T-helper 2 cell treated with Interferon-gamma antibody and Interleukin-4, amounts not matched to agents 100 ng/mL and 5 ng/mL, for 36 hours (primary cell): ENCODE measurements around the gene POLDIP2. TPM values are rescaled to one million over a fixed set of nuclear protein-coding genes. Genes with fewer than 3 reads are reported as not detected.

Experiments
- intact Hi-C: fragments of 100-400 bp; cut with micrococcal nuclease; formaldehyde crosslinking; loops from one replicate; pipeline ENCODE4 v1.15.1; 2023
- total RNA-seq: library from RNA; stranded (reverse); gene quantifications from 2 replicates; pipeline ENCODE4 v1.2.3, GENCODE V29; 2022

POLDIP2 gene
- total RNA-seq, 1 donor from 2014 or later: 70.2 TPM

DNA sequence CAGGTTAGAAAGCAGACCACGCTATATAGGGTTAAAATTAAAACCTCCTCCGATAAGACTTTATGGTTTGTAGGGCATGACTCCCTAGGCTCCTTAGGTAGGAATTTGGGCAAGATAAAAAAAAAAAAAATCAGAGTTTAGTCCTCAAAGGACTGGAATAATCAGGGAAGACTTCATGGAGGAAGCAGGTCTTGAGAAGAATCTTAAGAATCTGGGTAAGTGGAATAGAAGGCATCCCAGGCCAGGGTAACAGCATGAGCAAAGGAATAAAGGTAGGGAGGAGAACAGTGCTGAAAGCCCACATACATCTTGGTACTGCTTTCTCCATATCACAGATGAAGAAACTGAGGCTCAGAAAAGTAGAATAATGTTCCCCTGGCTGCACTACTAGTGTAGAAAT lies 33.2 kb upstream of the POLDIP2 start:
- intact Hi-C loops: no loop called here

DNA sequence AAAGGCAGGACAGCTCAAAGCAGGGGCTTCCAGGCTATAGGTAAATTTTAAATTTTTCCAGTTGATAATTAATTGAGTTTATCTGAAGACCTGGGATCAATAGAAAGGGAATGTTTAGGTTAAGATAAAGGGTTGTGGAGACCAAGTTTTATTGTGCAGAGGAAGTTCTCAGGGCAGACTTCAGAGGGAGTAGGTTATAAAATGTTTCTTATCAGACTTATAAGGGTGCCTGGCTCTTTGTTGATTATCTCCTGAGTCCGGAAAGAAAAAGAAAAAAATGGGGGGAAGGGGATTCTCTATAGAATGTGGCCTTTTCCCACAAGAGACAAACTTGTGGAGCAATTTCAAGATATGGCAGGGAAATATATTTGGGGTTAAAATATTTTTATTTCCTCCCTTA lies 32.8 kb upstream of the POLDIP2 start:
- intact Hi-C loops: no loop called here

DNA sequence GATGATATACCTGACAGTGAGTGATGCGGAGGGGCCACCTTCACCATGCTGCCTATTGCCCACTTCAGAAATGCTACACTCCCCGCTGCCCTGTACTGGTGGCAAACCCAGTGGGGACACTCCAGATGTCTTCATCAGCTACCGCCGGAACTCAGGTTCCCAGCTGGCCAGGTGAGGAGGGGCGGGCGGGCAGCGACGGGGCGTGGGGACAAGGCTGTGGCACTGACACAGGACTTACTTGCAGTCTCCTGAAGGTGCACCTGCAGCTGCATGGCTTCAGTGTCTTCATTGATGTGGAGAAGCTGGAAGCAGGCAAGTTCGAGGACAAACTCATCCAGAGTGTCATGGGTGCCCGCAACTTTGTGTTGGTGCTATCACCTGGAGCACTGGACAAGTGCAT lies 30.8 kb upstream of the POLDIP2 start:
- intact Hi-C loops: no loop called here

DNA sequence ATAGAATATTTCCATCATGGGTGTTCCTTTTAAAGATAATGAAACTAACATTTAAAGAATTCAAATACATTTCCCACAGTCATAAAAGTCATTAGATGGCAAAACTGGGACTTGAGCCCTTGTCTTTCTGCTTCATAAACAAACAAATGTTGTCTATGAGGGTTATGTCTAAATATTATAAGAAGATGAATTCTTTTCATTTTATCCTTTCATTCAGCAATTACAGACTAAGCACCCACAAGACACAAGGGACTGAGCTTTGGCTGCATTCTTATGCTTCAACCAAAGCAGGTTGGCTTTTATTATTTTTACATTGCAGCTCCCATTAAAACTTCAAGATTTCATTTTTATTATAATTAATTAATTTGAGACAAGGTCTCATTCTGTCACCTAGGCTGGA lies 29.1 kb upstream of the POLDIP2 start:
- intact Hi-C loops: no loop called here

DNA sequence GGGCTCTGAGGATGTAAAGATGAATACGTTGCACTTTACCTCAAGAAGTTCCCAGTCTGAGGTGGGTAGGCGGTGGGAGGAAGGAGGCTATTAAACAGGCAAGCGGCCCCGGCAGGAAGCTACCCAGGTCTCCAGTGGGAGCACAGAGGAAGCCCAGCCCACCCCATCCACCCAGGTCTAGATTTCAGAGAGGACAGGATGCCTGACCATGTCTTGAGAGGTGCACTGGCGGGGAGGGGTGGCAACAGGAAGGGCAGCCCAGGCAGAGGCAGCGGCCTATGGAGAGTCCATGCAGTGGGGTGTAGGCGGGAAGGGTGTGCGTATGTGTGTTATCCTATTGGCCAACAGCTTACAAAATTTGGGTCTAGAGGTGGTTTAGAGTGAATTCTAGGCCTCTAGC lies 28.1 kb upstream of the POLDIP2 start:
- intact Hi-C loops: no loop called here

DNA sequence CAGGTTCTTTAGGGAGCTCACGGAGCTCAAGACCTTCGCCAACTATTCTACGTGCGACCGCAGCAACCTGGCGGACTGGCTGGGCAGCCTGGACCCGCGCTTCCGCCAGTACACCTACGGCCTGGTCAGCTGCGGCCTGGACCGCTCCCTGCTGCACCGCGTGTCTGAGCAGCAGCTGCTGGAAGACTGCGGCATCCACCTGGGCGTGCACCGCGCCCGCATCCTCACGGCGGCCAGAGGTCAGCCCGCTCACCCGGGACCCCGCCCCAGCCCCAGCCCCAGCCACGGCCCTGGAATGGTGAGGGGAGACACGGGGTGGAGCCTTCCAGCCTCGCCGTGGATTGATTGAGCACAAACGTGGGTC lies 27.7 kb upstream of the POLDIP2 start:
- intact Hi-C loops: no loop called here

DNA sequence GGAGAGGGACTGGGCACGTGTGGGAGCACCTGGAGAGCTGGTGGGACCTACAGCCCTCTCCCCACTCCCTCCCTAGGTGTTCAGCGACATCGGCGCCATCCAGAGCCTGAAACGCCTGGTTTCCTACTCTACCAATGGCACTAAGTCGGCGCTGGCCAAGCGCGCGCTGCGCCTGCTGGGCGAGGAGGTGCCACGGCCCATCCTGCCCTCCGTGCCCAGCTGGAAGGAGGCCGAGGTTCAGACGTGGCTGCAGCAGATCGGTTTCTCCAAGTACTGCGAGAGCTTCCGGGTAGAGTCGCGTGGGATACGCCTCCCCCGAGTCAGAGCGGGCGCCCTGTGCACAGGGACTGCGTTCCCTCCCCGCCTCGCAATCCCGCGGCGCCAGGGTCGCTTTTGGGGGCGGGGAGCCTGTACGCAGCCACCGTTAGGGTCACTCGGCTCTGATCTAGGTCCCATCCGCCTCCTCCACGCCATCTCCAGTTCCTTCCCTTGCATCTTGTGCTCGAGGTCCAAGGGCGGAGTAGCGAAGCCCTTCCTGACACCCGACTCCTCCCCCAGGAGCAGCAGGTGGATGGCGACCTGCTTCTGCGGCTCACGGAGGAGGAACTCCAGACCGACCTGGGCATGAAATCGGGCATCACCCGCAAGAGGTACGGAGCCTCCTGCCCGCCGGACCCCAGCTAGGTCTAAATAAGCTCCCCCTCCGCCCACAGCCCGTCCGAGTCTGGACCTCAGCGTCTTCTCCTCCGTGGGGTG lies 27.1 kb upstream of the POLDIP2 start:
- intact Hi-C loops: loop anchor here (1.0 kb wide), 2 partner anchors 13 to 27 kb away; partner anchors contain the start of genes POLDIP2 and SARM1

DNA sequence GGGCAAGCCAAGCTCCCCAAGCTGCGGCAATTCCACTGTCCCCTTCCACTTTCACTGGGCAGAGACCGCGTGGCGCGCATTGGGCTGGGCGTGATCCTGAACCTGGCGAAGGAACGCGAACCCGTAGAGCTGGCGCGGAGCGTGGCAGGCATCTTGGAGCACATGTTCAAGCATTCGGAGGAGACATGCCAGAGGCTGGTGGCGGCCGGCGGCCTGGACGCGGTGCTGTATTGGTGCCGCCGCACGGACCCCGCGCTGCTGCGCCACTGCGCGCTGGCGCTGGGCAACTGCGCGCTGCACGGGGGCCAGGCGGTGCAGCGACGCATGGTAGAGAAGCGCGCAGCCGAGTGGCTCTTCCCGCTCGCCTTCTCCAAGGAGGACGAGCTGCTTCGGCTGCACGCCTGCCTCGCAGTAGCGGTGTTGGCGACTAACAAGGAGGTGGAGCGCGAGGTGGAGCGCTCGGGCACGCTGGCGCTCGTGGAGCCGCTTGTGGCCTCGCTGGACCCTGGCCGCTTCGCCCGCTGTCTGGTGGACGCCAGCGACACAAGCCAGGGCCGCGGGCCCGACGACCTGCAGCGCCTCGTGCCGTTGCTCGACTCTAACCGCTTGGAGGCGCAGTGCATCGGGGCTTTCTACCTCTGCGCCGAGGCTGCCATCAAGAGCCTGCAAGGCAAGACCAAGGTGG lies 24.0 kb upstream of the POLDIP2 start:
- intact Hi-C loops: no loop called here

DNA sequence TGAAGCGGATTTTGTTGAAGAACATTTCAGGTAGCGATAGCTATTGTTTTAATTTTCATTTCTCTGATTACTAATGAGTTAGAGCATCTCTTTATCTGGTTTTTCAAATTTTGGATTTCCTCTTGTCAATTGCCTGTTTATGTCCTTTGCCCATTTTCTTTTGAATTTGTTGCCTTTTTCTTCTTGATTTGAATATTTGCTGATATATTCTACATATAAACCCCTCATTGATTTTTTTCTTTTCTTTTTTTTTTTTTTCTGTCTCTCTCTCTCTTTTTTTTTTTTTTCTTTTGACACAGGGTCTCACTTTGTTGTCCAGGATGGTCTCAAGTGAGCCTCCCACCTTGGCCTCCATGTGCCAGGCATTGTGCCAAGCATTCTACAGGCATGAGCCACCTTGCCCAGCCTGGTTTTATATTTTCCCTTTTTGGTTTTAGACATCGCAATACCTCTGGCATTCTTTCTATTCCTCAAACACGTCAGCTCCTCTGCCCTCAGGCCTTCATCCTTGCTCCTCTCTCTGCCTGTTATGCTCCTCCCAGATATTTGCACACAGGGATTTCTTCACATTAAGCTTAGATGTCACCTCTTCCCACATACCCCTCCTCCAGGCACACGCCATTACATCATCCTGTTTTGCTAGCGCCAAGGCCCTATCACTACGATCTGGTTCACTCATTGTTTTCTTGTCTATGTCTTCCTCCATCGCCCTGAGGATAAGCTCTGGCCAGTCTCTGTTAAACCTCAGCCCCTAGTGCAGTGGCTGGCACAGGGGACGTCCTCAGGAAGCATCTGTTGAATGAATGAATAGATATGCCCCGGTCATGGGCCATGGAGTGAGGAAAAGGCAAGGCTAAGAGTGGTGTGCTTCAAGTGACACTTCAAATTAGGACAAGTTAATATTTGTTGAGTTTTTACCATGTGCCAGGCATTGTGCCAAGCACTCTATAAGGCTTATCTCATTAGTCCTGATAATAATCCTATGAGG lies 22.8 kb upstream of the POLDIP2 start:
- intact Hi-C loops: loop anchor here (10.0 kb wide), 1 partner anchor 165 kb away; no protein-coding TSS in a partner anchor

DNA sequence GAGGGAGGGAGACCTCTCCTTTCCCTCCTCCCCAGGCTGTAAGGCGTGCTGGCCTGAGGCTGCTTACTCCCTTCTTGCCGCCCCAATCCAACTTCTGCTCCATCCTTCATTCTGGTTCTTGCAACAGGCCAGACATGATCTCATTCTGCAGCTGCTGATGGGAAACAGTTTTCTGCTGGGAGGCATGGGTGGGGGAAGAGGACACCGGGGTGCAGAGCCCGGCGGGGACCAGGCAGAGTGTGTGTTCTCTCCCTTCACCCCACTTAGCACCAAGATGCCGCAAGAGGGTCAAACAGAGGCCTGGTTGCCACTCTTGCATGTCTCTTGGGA lies 15.6 kb upstream of the POLDIP2 start:
- intact Hi-C loops: loop anchor here (10.0 kb wide), 1 partner anchor 172 kb away; no protein-coding TSS in a partner anchor

DNA sequence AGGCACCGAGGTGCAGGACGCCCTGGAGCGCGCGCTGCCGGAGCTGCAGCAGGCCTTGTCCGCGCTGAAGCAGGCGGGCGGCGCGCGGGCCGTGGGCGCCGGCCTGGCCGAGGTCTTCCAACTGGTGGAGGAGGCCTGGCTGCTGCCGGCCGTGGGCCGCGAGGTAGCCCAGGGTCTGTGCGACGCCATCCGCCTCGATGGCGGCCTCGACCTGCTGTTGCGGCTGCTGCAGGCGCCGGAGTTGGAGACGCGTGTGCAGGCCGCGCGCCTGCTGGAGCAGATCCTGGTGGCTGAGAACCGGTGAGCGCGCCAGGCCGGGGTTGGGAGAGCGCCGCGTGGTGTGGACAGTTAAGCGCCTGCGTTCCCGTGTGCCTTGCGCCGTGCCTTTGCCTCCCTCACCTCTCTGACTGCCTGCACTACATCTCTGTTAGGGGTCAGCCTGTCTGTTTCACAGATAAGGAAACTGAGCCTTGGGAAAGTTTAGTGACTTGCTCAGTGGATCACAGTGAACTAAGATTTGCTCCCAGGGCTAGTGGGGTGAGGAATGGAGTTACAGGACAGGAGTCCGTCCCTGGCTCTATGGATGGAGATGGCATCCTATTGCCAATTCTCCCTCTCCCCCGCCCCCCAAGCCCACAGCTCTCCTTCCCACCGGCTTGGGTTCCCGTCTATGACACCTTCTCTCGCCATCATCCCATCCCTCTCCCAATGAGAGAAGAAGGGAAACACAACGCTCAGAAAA lies 15.0 kb upstream of the POLDIP2 start:
- intact Hi-C loops: loop anchor here (10.0 kb wide), 1 partner anchor 172 kb away; no protein-coding TSS in a partner anchor

DNA sequence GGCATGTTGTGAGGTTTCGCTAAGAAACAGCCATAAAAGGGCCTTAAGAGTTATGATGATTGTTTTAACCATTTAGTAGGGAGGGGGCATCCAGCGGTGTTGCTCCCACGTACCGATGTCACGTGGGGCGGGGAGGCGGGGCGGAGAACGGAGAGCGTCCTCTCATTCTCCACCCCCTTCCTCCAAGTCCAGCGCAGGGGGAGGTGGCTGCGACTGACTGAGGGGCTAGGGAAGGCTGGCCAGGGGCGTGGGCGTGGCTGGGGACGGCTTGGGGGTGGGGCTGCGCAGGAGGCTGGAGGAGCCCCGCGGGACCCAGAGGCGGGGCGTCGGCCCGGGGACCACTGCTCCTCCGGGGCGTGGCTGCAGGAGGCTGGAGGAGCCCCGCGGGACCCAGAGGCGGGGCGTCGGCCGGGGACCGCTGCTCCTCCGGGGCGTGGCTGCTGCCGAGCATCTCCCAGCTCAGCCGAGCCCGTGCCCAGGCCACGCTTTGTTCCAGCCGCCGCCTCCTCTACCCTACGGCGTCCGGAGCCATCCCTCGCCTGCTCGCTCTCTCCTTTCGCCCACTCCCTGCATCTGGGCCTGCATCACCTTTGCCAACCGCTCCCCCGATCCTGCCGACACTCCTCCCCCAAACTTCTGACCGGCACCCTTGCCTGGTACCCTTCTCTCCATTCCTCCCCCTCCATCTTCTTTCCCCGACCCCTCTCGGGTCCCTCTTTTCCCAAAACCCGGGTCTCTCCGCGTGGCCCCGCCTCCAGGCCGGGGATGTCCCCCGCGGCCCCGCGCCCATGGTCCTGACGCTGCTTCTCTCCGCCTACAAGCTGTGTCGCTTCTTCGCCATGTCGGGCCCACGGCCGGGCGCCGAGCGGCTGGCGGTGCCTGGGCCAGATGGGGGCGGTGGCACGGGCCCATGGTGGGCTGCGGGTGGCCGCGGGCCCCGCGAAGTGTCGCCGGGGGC lies 14.2 kb upstream of the POLDIP2 start, which contains the start of gene SARM1:
TSS of gene SARM1 (plus strand) at position 450 of the 958 bp plus-strand sequence. CDS start at position 789, 339 bp downstream.
- intact Hi-C loops: loop anchor here (1.0 to 10.0 kb wide), 4 partner anchors 13 to 173 kb away; partner anchors contain the start of genes POLDIP2 and TMEM97

DNA sequence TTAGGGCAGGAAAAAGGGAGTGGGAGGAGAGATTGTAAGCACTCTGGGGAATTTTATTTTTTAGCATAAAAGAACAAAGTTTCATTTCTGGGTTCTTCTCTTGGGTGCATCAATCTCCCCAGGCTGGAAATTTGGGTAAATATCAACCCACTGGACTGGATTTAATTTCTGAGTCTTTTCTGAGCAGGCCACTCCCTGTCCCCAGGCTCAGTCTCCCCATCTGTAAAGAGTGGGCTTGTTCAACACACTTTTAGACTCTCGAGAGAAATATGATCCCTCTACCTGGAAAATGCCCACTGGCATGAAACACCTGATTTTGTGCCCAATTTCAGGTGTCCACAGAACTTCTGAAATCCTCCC lies 13.4 kb upstream of the POLDIP2 start:
- intact Hi-C loops: loop anchor here (1.0 to 10.0 kb wide), 4 partner anchors 13 to 174 kb away; partner anchors contain the start of genes POLDIP2 and TMEM97

DNA sequence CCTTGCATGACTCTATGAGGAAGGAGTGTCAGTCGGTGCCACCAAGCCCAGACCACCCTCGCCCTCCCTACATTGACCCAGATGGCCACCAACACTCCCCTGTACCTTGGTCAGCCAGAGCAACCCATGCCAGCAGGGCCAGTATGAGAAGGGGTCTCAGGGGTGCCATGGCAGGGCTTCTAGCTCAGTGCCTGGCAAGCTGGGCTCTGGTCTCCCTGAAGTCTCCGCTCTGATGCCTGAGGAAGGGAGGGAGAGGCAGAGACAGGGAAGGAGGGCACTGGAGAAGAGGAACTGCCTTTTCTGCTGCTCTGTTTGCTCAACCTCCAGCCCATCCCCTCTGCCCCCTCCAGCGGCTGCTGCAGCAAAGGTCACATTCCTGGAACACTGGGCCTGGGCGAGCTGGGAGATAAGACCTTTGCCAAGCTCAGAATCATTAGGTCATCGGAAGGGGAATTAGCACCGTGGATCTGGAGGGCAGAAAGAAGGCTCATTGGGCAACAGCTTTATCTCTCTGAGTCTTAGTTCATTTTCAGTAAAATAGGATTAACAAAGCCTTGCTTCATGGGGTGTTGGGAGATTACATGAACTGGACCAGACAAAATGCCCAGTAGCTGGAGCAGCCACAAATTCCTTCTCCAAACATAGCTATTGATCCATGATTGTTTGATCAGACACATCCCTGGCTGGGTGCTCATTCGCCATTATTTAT lies 12.9 kb upstream of the POLDIP2 start, which contains the start of gene VTN:
TSS of gene VTN (minus strand) at position 273 of the 709 bp plus-strand sequence. CDS start at position 169, 104 bp downstream.
- intact Hi-C loops: loop anchor here (2.0 to 10.0 kb wide), 2 partner anchors 51 to 175 kb away; partner anchors contain the start of gene TMEM97

DNA sequence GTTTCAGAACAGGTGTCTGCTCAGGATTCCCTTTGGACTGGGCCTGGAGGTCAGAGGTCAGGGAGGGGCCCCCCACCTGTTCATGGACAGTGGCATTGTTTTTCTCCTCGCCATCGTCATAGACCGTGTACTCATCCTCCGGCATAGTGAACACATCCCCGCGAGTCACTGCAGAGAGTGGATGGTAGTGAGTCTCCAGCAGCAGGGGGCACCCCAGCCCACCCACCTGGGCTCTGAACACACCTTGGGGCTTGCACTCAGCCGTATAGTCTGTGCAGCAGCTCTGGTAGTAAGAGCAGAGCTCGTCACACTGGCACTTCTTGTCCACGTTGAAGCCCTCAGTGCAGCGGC lies 12.3 kb upstream of the POLDIP2 start:
- intact Hi-C loops: loop anchor here (2.0 to 10.0 kb wide), 2 partner anchors 51 to 175 kb away; partner anchors contain the start of gene TMEM97

DNA sequence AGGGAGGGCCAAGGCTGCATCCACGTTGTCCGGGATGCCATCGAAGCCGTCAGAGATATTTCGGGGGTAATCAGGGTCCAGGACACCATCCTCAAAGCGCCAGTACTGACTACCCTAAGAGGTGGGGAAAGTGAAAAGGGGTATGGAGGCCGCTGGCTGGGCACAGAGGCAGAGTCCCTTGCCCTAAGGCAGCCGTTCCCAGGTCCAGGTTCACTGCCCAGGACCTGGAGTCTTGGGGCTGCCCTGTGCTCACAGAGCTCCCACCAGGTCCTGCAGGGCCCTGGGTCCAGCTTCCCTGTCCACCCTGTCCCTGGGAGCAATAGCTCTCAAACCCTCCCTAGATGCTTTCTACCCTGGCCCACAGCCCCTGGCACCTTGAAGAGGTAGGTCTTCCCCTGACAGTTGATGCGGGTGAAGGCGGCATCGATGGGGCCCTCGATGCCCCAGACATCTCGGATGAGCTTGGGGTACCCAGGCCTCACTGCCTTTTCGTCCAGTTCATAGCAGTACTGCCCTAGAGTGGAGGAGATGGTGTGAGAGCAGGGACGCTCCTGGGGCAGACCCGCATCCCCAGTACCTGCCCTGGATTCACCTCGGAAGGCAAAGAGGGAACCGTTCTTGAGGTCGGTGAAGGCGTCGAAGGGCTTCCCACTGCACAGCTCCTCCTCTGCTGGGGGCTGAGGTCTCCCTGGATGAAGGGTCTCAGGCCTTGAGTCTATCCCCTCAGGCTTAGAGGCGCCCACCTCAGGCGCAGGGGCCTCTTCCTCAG lies 11.8 kb upstream of the POLDIP2 start:
- intact Hi-C loops: no loop called here

DNA sequence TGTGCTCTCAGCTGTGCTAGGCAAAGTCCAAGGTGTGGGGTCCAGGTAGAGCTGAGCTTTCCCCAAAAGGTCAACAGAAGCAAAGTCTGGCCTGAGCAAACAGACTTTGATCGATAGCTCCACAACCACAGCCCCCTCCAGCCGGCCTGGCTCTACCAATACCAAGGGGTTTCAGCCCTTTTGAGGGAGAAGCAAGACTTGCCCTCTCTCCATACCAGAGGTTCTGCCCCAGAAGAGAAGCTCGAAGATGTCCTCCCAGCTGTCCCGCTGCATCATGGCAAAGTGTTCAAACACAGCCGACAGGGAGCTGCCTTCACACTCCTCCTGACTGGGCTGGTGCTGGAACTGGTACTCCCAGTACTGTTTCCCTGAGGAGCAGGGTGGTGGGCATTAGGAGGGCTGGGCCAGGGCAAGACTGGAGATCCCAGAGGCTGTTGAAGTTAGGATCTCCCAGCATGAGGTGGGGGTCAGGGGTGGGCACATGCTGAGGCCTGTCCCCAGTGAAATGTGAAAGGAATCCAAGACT lies 11.0 kb upstream of the POLDIP2 start:
- intact Hi-C loops: no loop called here
